Mesenchymal stem cell (in vitro differentiated cells and primary cell): ENCODE results near the gene NFIB.

ENCODE experiments used
- DNase-seq: peaks from one replicate; pipeline ENCODE4 v3.0.0-alpha.2; 2013
- H2AFZ ChIP-seq: one replicate; pipeline ENCODE4 v1.6.1; 2013; ENCODE audit warnings: low read depth, mild to moderate bottlenecking, control low read depth, inconsistent platforms, low read length, moderate library complexity
- H2AK5ac ChIP-seq: 2 replicates; pipeline ENCODE4 v1.6.1; 2013; ENCODE audit warnings: low read length, moderate library complexity, mild to moderate bottlenecking, inconsistent platforms; ENCODE audit not compliant: severe bottlenecking
- H2BK120ac ChIP-seq: one replicate; pipeline ENCODE4 v1.6.1; 2013; ENCODE audit warnings: low read depth, mild to moderate bottlenecking, inconsistent platforms, low read length, moderate library complexity
- H2BK12ac ChIP-seq, 2 experiments: one replicate each; pipeline ENCODE4 v1.6.1; 2013; ENCODE audit warnings: inconsistent platforms in 2 of 2, low read length in 2 of 2, mild to moderate bottlenecking in 2 of 2, moderate library complexity in 2 of 2, control low read depth in 1 of 2
- H2BK15ac ChIP-seq: one replicate; pipeline ENCODE4 v1.6.1; 2013; ENCODE audit warnings: mild to moderate bottlenecking, low read depth, inconsistent platforms; ENCODE audit not compliant: poor library complexity, severe bottlenecking
- H2BK5ac ChIP-seq: 2 replicates; pipeline ENCODE4 v1.6.1; 2013; ENCODE audit warnings: low read depth, mild to moderate bottlenecking, low read length, control low read depth, inconsistent platforms; ENCODE audit not compliant: poor library complexity, severe bottlenecking
- H3K14ac ChIP-seq, 2 experiments: one replicate each; pipeline ENCODE4 v1.6.1; 2013; ENCODE audit warnings: inconsistent platforms in 2 of 2, low read length in 2 of 2, control low read depth in 1 of 2, mild to moderate bottlenecking in 1 of 2, moderate library complexity in 1 of 2
- H3K18ac ChIP-seq, 2 experiments: one replicate each; pipeline ENCODE4 v1.6.1; 2013; ENCODE audit warnings: inconsistent platforms in 2 of 2, low read length in 2 of 2, control low read depth in 1 of 2, low read depth in 1 of 2, mild to moderate bottlenecking in 1 of 2
- H3K23ac ChIP-seq, 2 experiments: one replicate each; pipeline ENCODE4 v1.6.1; 2013; ENCODE audit warnings: inconsistent platforms in 2 of 2, low read length in 2 of 2, mild to moderate bottlenecking in 2 of 2, moderate library complexity in 2 of 2, control low read depth in 1 of 2
- H3K27ac ChIP-seq: 2 replicates; pipeline ENCODE4 v1.5.1; 2013; ENCODE audit warnings: mild to moderate bottlenecking, moderate library complexity, low read length, control low read depth, inconsistent platforms; ENCODE audit not compliant: poor library complexity, severe bottlenecking
- H3K27me3 ChIP-seq, 2 experiments: 2 replicates each; pipeline versions ENCODE4 v1.6.1 to v1.7.0; 2013; ENCODE audit warnings: low read length in 2 of 2, mild to moderate bottlenecking in 2 of 2, moderate library complexity in 2 of 2, control low read depth in 1 of 2, inconsistent platforms in 1 of 2; ENCODE audit not compliant: control insufficient read depth in 1 of 2, insufficient read depth in 1 of 2
- H3K36me3 ChIP-seq, 2 experiments: 2 replicates each; pipeline versions ENCODE4 v1.6.1 to v1.7.0; 2013; ENCODE audit warnings: low read length in 2 of 2, control low read depth in 1 of 2, inconsistent platforms in 1 of 2, low read depth in 1 of 2, mild to moderate bottlenecking in 1 of 2; ENCODE audit not compliant: insufficient read depth in 2 of 2, control insufficient read depth in 1 of 2
- H3K4ac ChIP-seq, 2 experiments: one replicate each; pipeline ENCODE4 v1.6.1; 2013; ENCODE audit warnings: inconsistent platforms in 2 of 2, low read length in 2 of 2, mild to moderate bottlenecking in 2 of 2, moderate library complexity in 2 of 2, control low read depth in 1 of 2, low read depth in 1 of 2
- H3K4me1 ChIP-seq: 2 replicates; pipeline ENCODE4 v1.6.1; 2013; ENCODE audit warnings: low read depth, low read length, control low read depth; ENCODE audit not compliant: control insufficient read depth, insufficient read depth
- H3K4me2 ChIP-seq: 2 replicates; pipeline ENCODE4 v1.6.1; 2013; ENCODE audit warnings: low read length, mild to moderate bottlenecking, inconsistent platforms; ENCODE audit not compliant: poor library complexity, severe bottlenecking
- H3K4me3 ChIP-seq, 2 experiments: 2 replicates each; pipeline versions ENCODE4 v1.5.1 to v1.7.0; 2013; ENCODE audit warnings: low read length in 2 of 2, mild to moderate bottlenecking in 2 of 2, control low read depth in 1 of 2, low read depth in 1 of 2; ENCODE audit not compliant: insufficient read depth in 1 of 2
- H3K79me1 ChIP-seq: replicated peaks from 2 replicates; pipeline ENCODE4 v1.6.1; 2013; ENCODE audit warnings: mild to moderate bottlenecking, control low read depth, low read length, inconsistent platforms; ENCODE audit not compliant: poor library complexity, severe bottlenecking
- H3K9ac ChIP-seq: 2 replicates; pipeline ENCODE4 v1.7.0; 2013; ENCODE audit warnings: mild to moderate bottlenecking, low read length, moderate library complexity
- H3K9me3 ChIP-seq: 2 replicates; pipeline ENCODE4 v1.7.0; 2013; ENCODE audit warnings: mild to moderate bottlenecking, low read length; ENCODE audit not compliant: control insufficient read depth
- H4K8ac ChIP-seq: one replicate; pipeline ENCODE4 v1.6.1; 2013; ENCODE audit warnings: inconsistent platforms, mild to moderate bottlenecking, low read length, moderate library complexity
- H4K91ac ChIP-seq: one replicate; pipeline ENCODE4 v1.6.1; 2013; ENCODE audit warnings: mild to moderate bottlenecking, low read length, inconsistent platforms
- WGBS: methylation state at CpG from one replicate; pipeline ENCODE4 v1.1.7; 2013; ENCODE audit warnings: mixed read lengths; 5-methylcytosine and 5-hydroxymethylcytosine counted together

The NFIB gene

DNA sequence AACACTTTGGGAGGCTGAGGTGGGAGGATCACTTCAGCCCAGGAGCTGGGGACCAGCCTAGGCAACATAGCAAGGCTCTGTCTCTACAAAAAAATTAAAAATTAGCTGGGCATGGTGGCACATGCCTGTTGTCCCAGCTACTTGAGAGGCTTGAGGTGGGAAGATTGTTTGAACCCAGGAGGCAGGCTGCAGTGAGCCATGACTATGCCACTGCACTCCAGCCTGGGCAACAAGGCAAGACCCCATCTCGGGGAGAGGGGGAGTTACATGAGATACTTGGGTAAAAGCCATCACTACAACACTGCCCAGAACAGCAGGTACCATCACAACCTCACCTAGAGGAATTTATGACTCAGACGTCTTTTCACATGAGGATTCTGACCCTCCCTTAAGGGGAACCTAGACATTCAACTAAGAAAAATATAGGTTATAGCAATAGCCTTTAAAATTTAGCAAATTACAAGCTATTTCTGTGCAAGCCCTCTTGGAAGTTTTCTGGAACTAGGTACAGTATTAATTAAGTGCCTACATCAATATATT lies 143.5 kb downstream of the NFIB start:
- Histone ChIP-seq H3K4me2 (no peak overlapping the region), H2BK120ac (no peak overlapping the region), H2AFZ (no peak overlapping the region), H3K36me3 (no peaks in the 10 kb centered on the region), H3K18ac (no peak overlapping the region), H2BK12ac (no peak overlapping the region), H3K23ac (no peak overlapping the region), H3K14ac (no peak overlapping the region), H2AK5ac (no peak overlapping the region), H3K27me3 (no peaks in the 10 kb centered on the region), H3K4me3 (no peak overlapping the region), H4K8ac (no peak overlapping the region), H3K9me3 (no peaks in the 10 kb centered on the region), H3K9ac (no peak overlapping the region), H3K27ac (no peak overlapping the region), H3K79me1 (peaks cover 9% of the 10 kb centered on the region), H3K4ac (no peak overlapping the region), H2BK5ac (no peak overlapping the region), H3K4me1 (peaks cover 2% of the 10 kb centered on the region), H2BK15ac (no peak overlapping the region), H4K91ac (no peak overlapping the region)
- no peak for DNase-seq
- WGBS: 100% methylated on average over 1 of the region's 2 CpGs

DNA sequence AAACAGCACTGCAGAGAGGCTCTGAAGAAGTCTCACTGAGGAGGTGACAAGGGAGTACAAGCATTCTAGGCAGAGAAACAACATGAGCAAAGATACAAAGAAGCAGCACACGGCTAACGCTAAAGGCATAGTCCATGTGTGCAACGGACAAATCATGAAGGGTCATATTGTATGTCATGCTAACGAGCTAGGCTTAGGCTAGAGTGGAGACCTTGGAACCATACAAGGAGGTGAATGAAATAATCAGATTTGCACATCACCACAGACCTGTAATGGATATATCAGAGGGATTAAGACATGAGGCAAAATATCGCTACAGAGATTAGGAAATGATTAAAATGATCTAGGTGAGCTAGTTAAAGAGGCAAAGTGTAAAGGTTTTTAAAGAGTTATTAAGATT lies 145.6 kb downstream of the NFIB start:
- peaks cover 2% of the 10 kb centered on the region for H3K4me1 ChIP-seq
- H4K91ac ChIP-seq: no peak overlapping the region
- H3K9ac ChIP-seq: no peak overlapping the region
- no peak overlapping the region for H2BK15ac ChIP-seq
- H3K27me3 ChIP-seq: no peaks in the 10 kb centered on the region
- peaks cover 12% of the 10 kb centered on the region for H3K79me1 ChIP-seq
- H3K4me2 ChIP-seq: no peak overlapping the region
- no peak overlapping the region for H4K8ac ChIP-seq
- no peak overlapping the region for H3K27ac ChIP-seq
- no peak overlapping the region for H2BK5ac ChIP-seq
- H3K18ac ChIP-seq: no peak overlapping the region
- 98% methylated on average over 4 of the region's 5 CpGs for WGBS
- H2BK12ac ChIP-seq: no peak overlapping the region
- no peak overlapping the region for H2BK120ac ChIP-seq
- no peaks in the 10 kb centered on the region for H3K36me3 ChIP-seq
- H3K4me3 ChIP-seq: no peak overlapping the region
- H3K23ac ChIP-seq: no peak overlapping the region
- no peak overlapping the region for H3K4ac ChIP-seq
- no peak for DNase-seq
- no peaks in the 10 kb centered on the region for H3K9me3 ChIP-seq
- H2AK5ac ChIP-seq: no peak overlapping the region
- no peak overlapping the region for H3K14ac ChIP-seq
- H2AFZ ChIP-seq: no peak overlapping the region

DNA sequence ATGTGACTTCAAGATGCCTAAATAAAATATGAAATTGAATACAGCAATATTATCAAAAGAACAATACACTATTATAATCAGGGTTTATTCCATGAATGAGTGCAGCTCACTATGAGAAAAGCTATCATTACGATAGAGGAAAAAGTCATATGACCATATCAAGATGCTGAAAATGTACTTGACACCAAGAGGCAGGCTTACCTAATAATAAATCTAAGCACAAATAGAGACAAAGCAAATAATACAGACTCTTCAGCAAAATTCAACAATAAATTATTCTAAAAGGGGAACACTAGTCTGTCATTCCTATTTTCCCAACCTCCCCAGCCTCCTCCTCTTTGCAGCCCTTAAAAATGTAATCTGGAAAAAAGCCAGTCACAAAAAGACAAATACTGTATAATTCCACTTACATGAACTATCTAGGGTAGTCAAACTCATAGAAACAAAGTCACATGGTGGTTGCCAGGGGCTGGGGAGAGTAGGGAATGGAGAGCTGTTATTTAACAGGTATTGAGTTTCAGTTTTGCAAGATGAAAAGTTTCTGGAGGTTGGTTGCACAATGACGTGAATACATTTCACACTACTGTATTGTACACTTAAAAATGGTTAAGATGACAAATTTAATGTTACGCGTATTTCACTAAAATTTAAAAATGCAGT lies 148.4 kb downstream of the NFIB start:
- no peak overlapping the region for H2AK5ac ChIP-seq
- no peak overlapping the region for H3K4me2 ChIP-seq
- H2BK120ac ChIP-seq: no peak overlapping the region
- H3K23ac ChIP-seq: no peak overlapping the region
- H4K8ac ChIP-seq: no peak overlapping the region
- no peak overlapping the region for H2BK15ac ChIP-seq
- no peak overlapping the region for H3K14ac ChIP-seq
- peaks cover 12% of the 10 kb centered on the region for H3K79me1 ChIP-seq
- no peak overlapping the region for H3K4ac ChIP-seq
- DNase-seq: no peak
- peaks cover 2% of the 10 kb centered on the region for H3K4me1 ChIP-seq
- H3K4me3 ChIP-seq: no peak overlapping the region
- no peak overlapping the region for H2AFZ ChIP-seq
- WGBS: 100% methylated on average over 1 of the region's 4 CpGs
- H3K27me3 ChIP-seq: no peaks in the 10 kb centered on the region
- no peak overlapping the region for H4K91ac ChIP-seq
- H2BK12ac ChIP-seq: no peak overlapping the region
- H3K9ac ChIP-seq: no peak overlapping the region
- H3K36me3 ChIP-seq: no peaks in the 10 kb centered on the region
- H3K9me3 ChIP-seq: no peaks in the 10 kb centered on the region
- H2BK5ac ChIP-seq: no peak overlapping the region
- H3K18ac ChIP-seq: no peak overlapping the region
- H3K27ac ChIP-seq: no peak overlapping the region

DNA sequence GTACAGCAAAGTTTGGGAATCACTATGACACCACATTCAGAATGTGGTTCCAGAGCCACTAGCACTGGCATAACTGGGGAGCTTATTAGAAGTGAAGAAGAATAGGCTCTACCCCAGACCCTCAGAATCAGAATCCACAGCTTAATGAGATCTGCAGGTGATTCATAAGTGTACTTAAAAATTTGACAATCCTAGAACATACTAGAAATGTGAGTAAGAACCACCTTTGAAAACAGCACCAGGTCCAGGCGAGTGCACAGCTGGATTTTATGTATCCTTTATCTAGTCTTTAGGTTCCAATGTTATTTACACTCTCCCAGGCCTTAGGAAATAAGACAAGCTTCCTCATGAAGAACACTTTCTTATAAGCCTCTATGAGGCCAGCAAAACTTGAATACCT lies 149.0 kb downstream of the NFIB start:
- WGBS: 96% methylated on average over 1 of the region's 1 CpG
- H2BK5ac ChIP-seq: no peak overlapping the region
- H4K8ac ChIP-seq: no peak overlapping the region
- H2AK5ac ChIP-seq: no peak overlapping the region
- no peak overlapping the region for H3K4me3 ChIP-seq
- H3K4me2 ChIP-seq: no peak overlapping the region
- H3K9me3 ChIP-seq: no peaks in the 10 kb centered on the region
- H3K23ac ChIP-seq: no peak overlapping the region
- no peak overlapping the region for H2BK12ac ChIP-seq
- no peak overlapping the region for H2AFZ ChIP-seq
- H4K91ac ChIP-seq: no peak overlapping the region
- H3K27ac ChIP-seq: no peak overlapping the region
- no peak overlapping the region for H3K4ac ChIP-seq
- no peak overlapping the region for H3K18ac ChIP-seq
- H3K9ac ChIP-seq: no peak overlapping the region
- H3K79me1 ChIP-seq: peaks cover 10% of the 10 kb centered on the region
- H3K27me3 ChIP-seq: no peaks in the 10 kb centered on the region
- DNase-seq: no peak
- no peaks in the 10 kb centered on the region for H3K4me1 ChIP-seq
- no peaks in the 10 kb centered on the region for H3K36me3 ChIP-seq
- no peak overlapping the region for H3K14ac ChIP-seq
- H2BK120ac ChIP-seq: no peak overlapping the region
- no peak overlapping the region for H2BK15ac ChIP-seq
